ENCODE measurements around the gene CGREF1. TPM values are rescaled to one million over a fixed set of nuclear protein-coding genes. Genes with fewer than 3 reads are reported as not detected.

The CGREF1 gene
- total RNA-seq, 1 donor from 2014 or later: 2.2 TPM

DNA sequence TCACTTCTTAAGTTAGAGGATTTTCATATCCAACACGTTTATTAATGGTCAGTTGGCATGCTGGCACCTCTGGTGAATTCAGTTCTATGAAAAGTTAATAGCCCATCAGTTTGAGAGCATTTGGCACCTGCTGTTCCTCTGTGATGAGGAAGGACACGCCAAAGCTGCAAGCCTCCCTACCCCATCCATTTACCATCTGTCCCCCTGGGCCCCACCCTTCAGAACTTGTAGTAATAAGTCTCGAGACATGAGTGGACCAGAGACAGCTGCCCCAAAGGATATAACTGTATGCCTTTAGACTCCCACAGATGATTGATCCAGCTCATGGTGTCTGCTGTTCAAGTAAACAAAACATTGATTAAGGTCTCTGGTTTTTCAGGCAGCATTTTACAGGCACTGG lies 53.8 kb downstream of the CGREF1 start:
- Histone ChIP-seq H3K4me3 (no peak overlapping the region), H3K4me1 (peaks cover 17% of the 10 kb centered on the region), H3K27me3 (no peaks in the 10 kb centered on the region), H3K9me3 (no peaks in the 10 kb centered on the region), H3K27ac (no peak overlapping the region), H3K36me3 (peaks cover 0 to 15% of the 10 kb centered on the region in 2 donors)
- TF ChIP-seq, protein P1, sequence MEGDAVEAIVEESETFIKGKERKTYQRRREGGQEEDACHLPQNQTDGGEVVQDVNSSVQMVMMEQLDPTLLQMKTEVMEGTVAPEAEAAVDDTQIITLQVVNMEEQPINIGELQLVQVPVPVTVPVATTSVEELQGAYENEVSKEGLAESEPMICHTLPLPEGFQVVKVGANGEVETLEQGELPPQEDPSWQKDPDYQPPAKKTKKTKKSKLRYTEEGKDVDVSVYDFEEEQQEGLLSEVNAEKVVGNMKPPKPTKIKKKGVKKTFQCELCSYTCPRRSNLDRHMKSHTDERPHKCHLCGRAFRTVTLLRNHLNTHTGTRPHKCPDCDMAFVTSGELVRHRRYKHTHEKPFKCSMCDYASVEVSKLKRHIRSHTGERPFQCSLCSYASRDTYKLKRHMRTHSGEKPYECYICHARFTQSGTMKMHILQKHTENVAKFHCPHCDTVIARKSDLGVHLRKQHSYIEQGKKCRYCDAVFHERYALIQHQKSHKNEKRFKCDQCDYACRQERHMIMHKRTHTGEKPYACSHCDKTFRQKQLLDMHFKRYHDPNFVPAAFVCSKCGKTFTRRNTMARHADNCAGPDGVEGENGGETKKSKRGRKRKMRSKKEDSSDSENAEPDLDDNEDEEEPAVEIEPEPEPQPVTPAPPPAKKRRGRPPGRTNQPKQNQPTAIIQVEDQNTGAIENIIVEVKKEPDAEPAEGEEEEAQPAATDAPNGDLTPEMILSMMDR (IDR thresholded peaks at IDR 0.05): no peak
- TF ChIP-seq POLR2A (IDR thresholded peaks at IDR 0.05): no peak
- TF ChIP-seq POLR2AphosphoS5 (IDR thresholded peaks at IDR 0.05; ENCODE audit: insufficient read depth in 1 of 2, low read depth in 1 of 2): no peak
- intact Hi-C loops (cut with DNase I): no loop called here
- DNase-seq (ENCODE audit: extremely low spot score in 2 of 2): no peak

DNA sequence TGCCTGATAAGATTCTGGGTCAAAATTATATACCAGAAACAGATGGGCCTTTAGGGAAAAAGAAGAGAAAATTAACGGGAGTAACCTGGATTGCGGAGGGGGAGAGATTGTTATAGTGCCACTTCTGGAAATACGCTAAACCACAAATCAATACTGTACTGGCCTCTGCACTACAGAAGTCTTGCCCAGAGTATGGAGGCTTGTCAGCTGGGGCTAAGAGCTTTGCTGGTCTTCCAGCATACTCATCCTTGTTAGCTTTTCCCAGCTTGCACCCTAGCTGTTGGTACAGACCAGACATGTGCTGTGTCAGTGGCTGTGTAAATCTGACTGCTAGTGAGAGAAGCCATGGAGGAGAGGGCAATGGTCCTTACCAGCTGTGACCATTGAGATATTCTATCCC lies 58.6 kb downstream of the CGREF1 start:
- intact Hi-C loops (cut with DNase I): no loop called here
- no peak for DNase-seq (ENCODE audit: extremely low spot score in 2 of 2)
- Histone ChIP-seq H3K4me3 (no peak overlapping the region), H3K9me3 (no peaks in the 10 kb centered on the region), H3K27me3 (no peaks in the 10 kb centered on the region), H3K27ac (no peak overlapping the region), H3K4me1 (no peaks in the 10 kb centered on the region), H3K36me3 (peaks cover 0 to 43% of the 10 kb centered on the region in 2 donors)
- TF ChIP-seq POLR2AphosphoS5 (IDR thresholded peaks at IDR 0.05; ENCODE audit: insufficient read depth in 1 of 2, low read depth in 1 of 2) (no peak), POLR2A (IDR thresholded peaks at IDR 0.05) (no peak)
- TF ChIP-seq, protein P1 (IDR thresholded peaks at IDR 0.05): no peak

DNA sequence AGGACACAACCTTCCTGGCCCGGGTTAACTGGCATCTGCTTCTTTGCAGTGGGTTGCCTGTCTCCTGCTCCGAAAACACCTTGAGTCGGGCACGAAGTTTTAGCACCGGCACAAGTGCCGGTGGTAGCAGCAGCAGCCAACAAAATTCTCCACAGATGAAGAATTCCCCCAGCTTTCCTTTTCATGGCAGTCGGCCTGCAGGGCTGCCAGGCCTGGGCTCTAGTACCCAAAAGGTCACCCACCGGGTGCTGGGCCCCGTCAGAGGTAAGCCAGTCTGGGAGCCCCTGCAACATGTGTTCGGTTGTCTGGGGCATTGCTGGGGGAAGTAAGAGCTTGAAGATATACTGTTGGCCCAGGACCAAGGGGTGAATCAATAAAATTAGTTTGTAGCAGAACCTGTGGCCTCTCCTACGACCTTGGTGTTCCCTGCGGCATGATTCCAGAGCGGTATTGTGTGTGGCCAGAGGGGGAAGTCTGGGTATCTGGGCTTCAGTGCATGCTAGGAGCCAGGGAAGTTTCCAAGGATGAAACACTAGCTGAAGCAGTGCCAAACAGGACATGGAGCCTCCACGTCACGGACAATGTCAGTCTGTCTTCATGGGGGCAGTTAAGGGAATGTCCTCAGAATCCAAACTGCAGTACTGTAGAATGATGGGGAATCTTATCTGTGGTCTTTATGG lies 59.6 kb downstream of the CGREF1 start:
- peaks cover 0 to 53% of the 10 kb centered on the region in 2 donors for H3K36me3 ChIP-seq
- DNase-seq (ENCODE audit: extremely low spot score in 2 of 2): peak in 1 of 2 donors; percentile 74

DNA sequence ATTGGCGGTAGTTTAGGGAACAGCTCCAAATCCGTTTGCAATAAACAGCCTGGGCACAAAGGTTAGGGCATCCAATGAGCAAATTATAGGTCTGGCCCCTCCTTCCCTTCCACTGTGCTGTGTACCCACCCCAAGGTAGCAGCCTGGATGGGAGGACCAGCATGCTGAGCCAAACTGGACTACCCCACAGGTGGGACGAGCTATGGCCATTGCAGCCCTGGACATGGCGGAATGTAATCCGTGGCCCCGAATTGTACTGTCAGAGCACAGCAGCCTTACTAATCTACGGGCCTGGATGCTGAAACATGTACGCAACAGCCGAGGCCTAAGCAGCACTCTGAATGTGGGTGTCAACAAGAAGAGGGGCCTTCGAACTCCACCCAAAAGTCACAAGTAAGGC lies 60.7 kb downstream of the CGREF1 start:
- no peak overlapping the region for H3K4me3 ChIP-seq
- intact Hi-C loops (cut with DNase I): no loop called here
- H3K27ac ChIP-seq: no peak overlapping the region
- DNase-seq (ENCODE audit: extremely low spot score in 2 of 2): no peak
- no peaks in the 10 kb centered on the region for H3K27me3 ChIP-seq
- H3K36me3 ChIP-seq: peaks cover 0 to 63% of the 10 kb centered on the region in 2 donors
- TF ChIP-seq, protein P1 (IDR thresholded peaks at IDR 0.05): no peak
- no peak for TF ChIP-seq POLR2AphosphoS5 (IDR thresholded peaks at IDR 0.05; ENCODE audit: insufficient read depth in 1 of 2, low read depth in 1 of 2)
- H3K4me1 ChIP-seq: no peaks in the 10 kb centered on the region
- no peaks in the 10 kb centered on the region for H3K9me3 ChIP-seq

More for the DNA sequence above, 59.6 kb downstream of the CGREF1 start:
- Histone ChIP-seq H3K27ac (no peak overlapping the region), H3K27me3 (no peaks in the 10 kb centered on the region), H3K4me3 (no peak overlapping the region), H3K9me3 (no peaks in the 10 kb centered on the region), H3K4me1 (no peaks in the 10 kb centered on the region)
- TF ChIP-seq POLR2A (IDR thresholded peaks at IDR 0.05): no peak
- TF ChIP-seq POLR2AphosphoS5 (IDR thresholded peaks at IDR 0.05; ENCODE audit: insufficient read depth in 1 of 2, low read depth in 1 of 2): no peak
- TF ChIP-seq, protein P1 (IDR thresholded peaks at IDR 0.05): no peak
- intact Hi-C loops (cut with DNase I): no loop called here

DNA sequence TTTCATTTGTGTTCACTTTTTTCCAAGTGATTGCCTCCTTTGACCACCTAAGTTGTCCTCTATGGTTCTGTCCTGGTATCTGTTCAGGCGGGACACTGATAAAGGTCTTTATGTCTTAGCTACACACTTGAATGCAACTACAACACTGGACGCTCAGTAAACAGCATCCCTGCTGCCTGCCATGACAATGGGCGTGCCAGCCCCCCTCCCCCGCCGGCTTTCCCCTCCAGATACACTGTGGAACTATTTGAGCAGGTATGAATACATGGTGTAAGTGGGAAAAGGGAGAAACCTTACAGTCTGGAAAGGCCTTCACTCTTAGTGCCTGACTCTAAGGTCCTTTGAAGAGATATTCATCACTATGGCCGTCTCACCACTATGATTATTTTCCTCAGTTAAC lies 61.7 kb downstream of the CGREF1 start:
- TF ChIP-seq POLR2A (IDR thresholded peaks at IDR 0.05) (no peak), POLR2AphosphoS5 (IDR thresholded peaks at IDR 0.05; ENCODE audit: insufficient read depth in 1 of 2, low read depth in 1 of 2) (no peak)
- TF ChIP-seq, protein P1 (IDR thresholded peaks at IDR 0.05): no peak
- intact Hi-C loops (cut with DNase I): no loop called here
- no peak overlapping the region for H3K4me3 ChIP-seq
- H3K9me3 ChIP-seq: no peaks in the 10 kb centered on the region
- peaks cover 0 to 63% of the 10 kb centered on the region in 2 donors for H3K36me3 ChIP-seq
- no peak for DNase-seq (ENCODE audit: extremely low spot score in 2 of 2)
- H3K27ac ChIP-seq: no peak overlapping the region
- no peaks in the 10 kb centered on the region for H3K27me3 ChIP-seq
- H3K4me1 ChIP-seq: peaks cover 8% of the 10 kb centered on the region
